ENCODE measurements around the gene TLE4.

TLE4 gene

DNA sequence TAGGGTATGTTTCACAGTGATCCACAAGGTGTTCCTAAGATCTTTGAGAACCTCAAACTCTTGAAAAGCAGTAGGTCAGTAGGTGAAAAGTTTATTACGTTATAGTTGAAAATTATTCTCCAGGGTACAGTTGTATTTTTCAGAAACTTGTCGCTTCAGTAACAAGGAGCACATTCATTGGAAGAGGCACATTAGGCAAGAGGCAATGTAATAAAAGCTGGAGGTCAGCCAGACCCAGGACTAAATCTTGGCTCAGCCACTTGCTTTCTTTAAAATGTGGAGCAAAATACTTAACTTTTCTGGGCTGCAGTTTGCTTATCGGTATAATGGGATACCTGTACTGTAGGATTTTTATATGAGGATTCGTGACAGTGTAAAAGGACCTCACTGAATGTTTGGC is 45.6 kb downstream of the TLE4 start:
- Histone ChIP-seq H3K27ac (ENCODE audit: low read depth, low read length) (no peak overlapping the region), H3K4me3 (ENCODE audit: low read depth, low read length) (no peak overlapping the region), H3K36me3 (ENCODE audit: control insufficient read depth, insufficient read depth, low read length) (no peaks in the 10 kb centered on the region), H3K9me3 (ENCODE audit: control insufficient read depth, insufficient read depth, low read depth, low read length) (no peaks in the 10 kb centered on the region), H3K9ac (ENCODE audit: low read length) (no peak overlapping the region), H3K27me3 (ENCODE audit: control insufficient read depth, insufficient read depth, low read length) (no peaks in the 10 kb centered on the region), H3K4me1 (ENCODE audit: control insufficient read depth, insufficient read depth, low read length) (peaks cover 13% of the 10 kb centered on the region; the same call in 1 of the 2 replicates)

DNA sequence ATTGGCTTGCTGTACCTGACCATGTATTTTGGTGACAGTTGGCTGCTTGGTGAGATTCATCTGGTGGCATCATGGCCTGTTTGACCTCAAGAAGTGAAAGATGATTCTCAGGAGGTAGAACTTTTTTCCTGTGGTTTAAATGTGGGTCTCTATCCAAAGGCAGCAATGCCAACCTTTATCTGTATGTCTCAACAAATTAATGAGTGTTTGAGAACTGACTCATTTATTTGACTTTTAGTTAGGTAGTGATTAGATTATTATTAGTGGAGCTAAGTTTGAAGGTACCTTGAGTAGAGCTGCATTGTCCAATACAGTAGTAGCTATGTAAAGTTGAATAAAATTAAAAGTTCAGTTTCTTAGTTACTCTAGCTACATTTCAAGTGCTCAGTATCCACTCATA is 48.2 kb downstream of the TLE4 start:
- Histone ChIP-seq H3K27ac (ENCODE audit: low read depth, low read length) (no peak overlapping the region), H3K9ac (ENCODE audit: low read length) (no peak overlapping the region), H3K4me3 (ENCODE audit: low read depth, low read length) (no peak overlapping the region), H3K4me1 (ENCODE audit: control insufficient read depth, insufficient read depth, low read length) (peaks cover 16% of the 10 kb centered on the region), H3K36me3 (ENCODE audit: control insufficient read depth, insufficient read depth, low read length) (no peaks in the 10 kb centered on the region), H3K9me3 (ENCODE audit: control insufficient read depth, insufficient read depth, low read depth, low read length) (no peaks in the 10 kb centered on the region), H3K27me3 (ENCODE audit: control insufficient read depth, insufficient read depth, low read length) (no peaks in the 10 kb centered on the region)

DNA sequence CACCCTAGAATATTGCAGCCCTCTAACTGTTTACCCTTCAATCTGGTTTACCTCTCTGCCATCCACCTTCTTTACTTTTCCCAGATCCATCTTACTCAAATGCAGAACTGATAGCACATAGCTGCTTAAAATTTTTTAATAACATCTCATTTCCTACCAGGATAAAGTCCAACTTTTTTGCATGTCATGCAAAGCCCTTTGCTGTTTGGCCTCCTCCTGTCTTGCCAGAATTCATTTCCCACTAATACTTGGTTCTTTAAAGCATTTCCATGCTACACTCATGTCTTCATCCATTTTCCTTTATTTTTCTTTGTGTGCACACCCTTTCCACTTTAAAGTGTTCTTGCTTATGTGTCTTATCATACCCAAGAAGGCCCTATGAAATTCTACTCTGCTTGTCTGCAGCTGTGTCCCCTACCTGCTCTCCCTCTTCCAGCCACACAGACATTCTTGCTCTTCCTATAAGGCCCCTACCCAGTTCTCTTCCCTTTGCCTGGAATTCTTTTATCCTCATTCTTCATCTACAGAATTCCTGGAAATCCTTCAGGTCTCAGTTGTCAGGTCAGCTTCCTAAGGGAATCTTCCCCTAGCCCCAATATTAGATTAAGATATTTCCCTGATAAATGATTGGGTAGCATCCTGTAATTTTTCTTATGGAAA is 50.3 kb downstream of the TLE4 start:
- no peak overlapping the region for H3K4me3 ChIP-seq (ENCODE audit: low read depth, low read length)
- H3K36me3 ChIP-seq (ENCODE audit: control insufficient read depth, insufficient read depth, low read length) = no peaks in the 10 kb centered on the region
- H3K9me3 ChIP-seq (ENCODE audit: control insufficient read depth, insufficient read depth, low read depth, low read length) = no peaks in the 10 kb centered on the region
- H3K27me3 ChIP-seq (ENCODE audit: control insufficient read depth, insufficient read depth, low read length) = no peaks in the 10 kb centered on the region
- no peak overlapping the region for H3K9ac ChIP-seq (ENCODE audit: low read length)
- H3K27ac ChIP-seq (ENCODE audit: low read depth, low read length) = no peak overlapping the region
- H3K4me1 ChIP-seq (ENCODE audit: control insufficient read depth, insufficient read depth, low read length) = peaks cover 10% of the 10 kb centered on the region

DNA sequence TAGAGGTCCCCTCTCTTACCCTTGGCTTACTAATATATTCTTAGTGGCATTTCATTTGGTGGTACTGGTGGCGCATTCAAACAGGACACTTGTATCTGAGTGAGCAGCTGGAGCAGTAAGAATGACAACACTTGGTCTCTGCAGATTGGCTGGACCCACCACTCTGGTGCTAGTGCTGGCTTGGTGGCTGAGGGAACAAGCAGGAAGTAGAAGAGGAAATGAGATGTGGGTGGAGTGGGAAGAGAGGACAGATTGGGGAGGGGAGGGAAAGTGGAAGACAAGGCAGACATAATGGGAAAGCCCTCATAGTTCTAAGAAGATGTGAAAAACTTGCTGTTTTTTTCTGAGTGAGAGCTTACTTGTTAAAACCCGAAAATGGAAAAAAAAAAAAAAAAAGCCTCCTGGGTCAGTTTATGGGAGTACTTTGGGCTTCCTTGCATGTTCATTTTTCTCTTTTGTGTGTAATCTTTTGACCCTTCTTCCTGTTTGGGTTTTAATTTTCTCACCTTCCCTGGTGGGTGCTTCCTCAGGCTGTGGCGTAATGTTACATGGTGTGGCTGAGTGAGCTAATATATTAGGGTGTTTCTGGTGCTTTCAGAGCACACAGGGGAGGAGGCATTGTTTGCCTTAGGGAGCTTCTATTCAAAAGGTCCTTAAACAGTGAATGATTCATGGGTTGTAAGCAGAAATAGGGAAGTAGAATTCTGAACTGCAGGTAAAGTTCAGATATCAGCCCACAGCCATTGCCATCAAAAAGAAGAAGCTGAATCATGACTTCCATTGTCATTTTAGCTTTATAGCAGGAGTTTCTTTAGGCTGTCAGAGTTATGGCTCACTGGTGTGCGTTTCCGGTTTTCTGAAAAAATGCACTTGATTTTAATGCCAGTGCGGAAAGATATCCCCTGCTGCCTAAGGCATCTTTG is 52.3 kb downstream of the TLE4 start:
- Histone ChIP-seq H3K9ac (ENCODE audit: low read length) (no peak overlapping the region), H3K36me3 (ENCODE audit: control insufficient read depth, insufficient read depth, low read length) (no peaks in the 10 kb centered on the region), H3K9me3 (ENCODE audit: control insufficient read depth, insufficient read depth, low read depth, low read length) (no peaks in the 10 kb centered on the region), H3K27ac (ENCODE audit: low read depth, low read length) (no peak overlapping the region), H3K27me3 (ENCODE audit: control insufficient read depth, insufficient read depth, low read length) (no peaks in the 10 kb centered on the region), H3K4me1 (ENCODE audit: control insufficient read depth, insufficient read depth, low read length) (peaks cover 10% of the 10 kb centered on the region), H3K4me3 (ENCODE audit: low read depth, low read length) (no peak overlapping the region)

DNA sequence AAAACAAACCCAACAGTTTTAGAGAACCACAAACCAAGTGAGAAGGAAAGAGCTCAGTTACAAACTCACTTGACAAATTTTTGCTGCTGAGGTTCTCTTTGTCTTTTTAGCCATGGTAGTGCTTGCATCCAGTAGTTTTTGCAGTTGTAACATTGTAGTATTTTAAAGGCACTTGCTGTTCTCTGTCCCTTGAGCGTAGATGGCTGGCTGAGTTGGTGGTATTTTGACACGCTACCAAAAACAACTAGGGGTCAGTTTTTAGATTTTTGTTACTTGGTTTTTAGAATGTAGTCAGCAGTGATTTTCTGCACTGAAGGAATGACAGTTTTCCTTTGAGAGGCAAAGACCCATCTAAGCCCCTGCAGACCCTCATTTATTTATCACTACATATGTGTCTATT is 58.0 kb downstream of the TLE4 start:
- Histone ChIP-seq H3K4me1 (ENCODE audit: control insufficient read depth, insufficient read depth, low read length) (peaks cover 8% of the 10 kb centered on the region), H3K9ac (ENCODE audit: low read length) (no peak overlapping the region), H3K4me3 (ENCODE audit: low read depth, low read length) (no peak overlapping the region), H3K9me3 (ENCODE audit: control insufficient read depth, insufficient read depth, low read depth, low read length) (no peaks in the 10 kb centered on the region), H3K36me3 (ENCODE audit: control insufficient read depth, insufficient read depth, low read length) (no peaks in the 10 kb centered on the region), H3K27ac (ENCODE audit: low read depth, low read length) (no peak overlapping the region), H3K27me3 (ENCODE audit: control insufficient read depth, insufficient read depth, low read length) (no peaks in the 10 kb centered on the region)

DNA sequence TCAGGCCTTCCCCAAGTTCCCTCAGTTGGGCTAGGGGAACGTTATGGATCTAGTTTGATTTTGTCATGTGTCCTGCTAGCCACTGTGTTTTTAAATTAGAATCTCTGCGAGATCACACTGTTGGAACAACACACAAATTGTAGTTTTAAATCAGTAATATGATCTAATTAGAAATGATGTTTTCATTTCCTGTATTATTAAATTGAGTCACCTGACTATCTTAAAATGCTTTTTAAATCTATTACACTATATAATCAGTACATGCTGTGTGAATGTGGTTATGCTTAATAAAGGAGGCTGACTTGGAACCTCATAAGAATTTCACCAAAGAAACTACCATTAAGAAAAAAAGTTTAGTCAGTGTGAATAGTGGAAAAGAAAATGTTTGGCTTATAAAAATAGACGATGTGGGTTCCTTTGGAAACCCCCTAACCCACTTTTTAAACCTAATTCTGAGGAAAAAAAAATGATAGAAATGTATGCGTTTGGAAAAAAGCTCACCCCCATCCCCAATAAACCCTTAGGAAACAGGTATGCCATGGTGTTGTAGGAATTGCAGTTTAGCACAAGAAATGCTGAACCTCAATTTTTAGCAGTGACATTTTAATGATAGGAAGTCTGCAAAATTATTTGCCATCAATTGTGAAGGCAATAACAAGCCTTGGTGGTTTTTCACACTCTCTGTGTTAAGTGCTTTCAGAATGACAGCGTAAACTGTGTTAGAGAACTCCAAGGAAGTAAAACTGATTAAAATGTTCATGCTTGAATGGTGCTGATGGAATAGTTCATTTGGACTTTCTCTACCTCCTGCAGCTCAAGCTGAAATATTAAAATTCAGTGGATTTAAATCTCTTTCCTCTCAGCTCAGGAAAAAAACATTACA is 59.0 kb downstream of the TLE4 start:
- Histone ChIP-seq H3K9me3 (ENCODE audit: control insufficient read depth, insufficient read depth, low read depth, low read length) (no peaks in the 10 kb centered on the region), H3K9ac (ENCODE audit: low read length) (no peak overlapping the region), H3K4me1 (ENCODE audit: control insufficient read depth, insufficient read depth, low read length) (peaks cover 8% of the 10 kb centered on the region), H3K36me3 (ENCODE audit: control insufficient read depth, insufficient read depth, low read length) (no peaks in the 10 kb centered on the region), H3K27ac (ENCODE audit: low read depth, low read length) (no peak overlapping the region), H3K27me3 (ENCODE audit: control insufficient read depth, insufficient read depth, low read length) (no peaks in the 10 kb centered on the region), H3K4me3 (ENCODE audit: low read depth, low read length) (no peak overlapping the region)

DNA sequence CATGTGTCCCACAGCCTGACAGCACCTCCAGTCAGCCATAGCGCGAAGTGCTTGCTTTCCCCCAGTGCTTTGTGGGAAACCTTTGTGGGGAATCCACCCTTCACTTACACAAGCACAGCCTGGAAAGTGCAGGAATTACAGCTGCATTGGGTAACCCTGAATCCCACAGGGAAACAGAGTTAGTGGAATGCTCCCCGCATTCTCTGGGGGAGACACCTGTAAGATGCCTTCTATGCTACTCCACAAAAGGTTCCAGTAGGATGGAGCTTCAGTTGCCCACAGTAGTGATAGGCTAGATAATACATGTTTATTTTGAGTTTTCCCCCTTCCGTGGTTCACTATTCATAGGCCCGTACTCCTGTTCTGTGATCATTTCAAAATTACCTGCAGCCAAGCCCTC is 60.3 kb downstream of the TLE4 start:
- Histone ChIP-seq H3K4me3 (ENCODE audit: low read depth, low read length) (no peak overlapping the region), H3K9me3 (ENCODE audit: control insufficient read depth, insufficient read depth, low read depth, low read length) (no peaks in the 10 kb centered on the region), H3K36me3 (ENCODE audit: control insufficient read depth, insufficient read depth, low read length) (no peaks in the 10 kb centered on the region), H3K27me3 (ENCODE audit: control insufficient read depth, insufficient read depth, low read length) (no peaks in the 10 kb centered on the region), H3K9ac (ENCODE audit: low read length) (no peak overlapping the region), H3K4me1 (ENCODE audit: control insufficient read depth, insufficient read depth, low read length) (peaks cover 8% of the 10 kb centered on the region), H3K27ac (ENCODE audit: low read depth, low read length) (no peak overlapping the region)

DNA sequence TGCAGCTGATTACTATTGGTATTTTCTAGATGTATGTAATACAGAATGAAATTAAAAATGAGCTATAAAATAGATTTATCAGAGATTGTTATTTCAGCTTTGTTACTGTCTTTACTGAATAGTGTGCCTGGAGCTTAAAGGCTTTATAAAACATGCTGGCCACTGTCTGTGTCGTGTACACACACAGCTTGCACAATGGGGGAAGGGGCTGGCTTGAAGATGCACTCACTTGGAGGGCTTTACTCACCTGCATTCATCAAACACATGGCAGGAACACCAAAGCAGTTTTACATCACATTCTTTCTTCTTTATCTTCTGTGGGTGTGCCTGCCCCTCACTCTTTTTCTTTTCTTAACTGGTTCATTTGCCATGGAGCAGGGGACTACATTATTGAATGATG is 60.9 kb downstream of the TLE4 start:
- no peaks in the 10 kb centered on the region for H3K27me3 ChIP-seq (ENCODE audit: control insufficient read depth, insufficient read depth, low read length)
- no peaks in the 10 kb centered on the region for H3K9me3 ChIP-seq (ENCODE audit: control insufficient read depth, insufficient read depth, low read depth, low read length)
- peaks cover 8% of the 10 kb centered on the region for H3K4me1 ChIP-seq (ENCODE audit: control insufficient read depth, insufficient read depth, low read length)
- H3K36me3 ChIP-seq (ENCODE audit: control insufficient read depth, insufficient read depth, low read length) = 0 out of 2 replicates have a peak, but pooled peaks cover 2% of the 10 kb centered on the region
- no peak overlapping the region for H3K27ac ChIP-seq (ENCODE audit: low read depth, low read length)
- no peak overlapping the region for H3K4me3 ChIP-seq (ENCODE audit: low read depth, low read length)
- H3K9ac ChIP-seq (ENCODE audit: low read length) = no peak overlapping the region

DNA sequence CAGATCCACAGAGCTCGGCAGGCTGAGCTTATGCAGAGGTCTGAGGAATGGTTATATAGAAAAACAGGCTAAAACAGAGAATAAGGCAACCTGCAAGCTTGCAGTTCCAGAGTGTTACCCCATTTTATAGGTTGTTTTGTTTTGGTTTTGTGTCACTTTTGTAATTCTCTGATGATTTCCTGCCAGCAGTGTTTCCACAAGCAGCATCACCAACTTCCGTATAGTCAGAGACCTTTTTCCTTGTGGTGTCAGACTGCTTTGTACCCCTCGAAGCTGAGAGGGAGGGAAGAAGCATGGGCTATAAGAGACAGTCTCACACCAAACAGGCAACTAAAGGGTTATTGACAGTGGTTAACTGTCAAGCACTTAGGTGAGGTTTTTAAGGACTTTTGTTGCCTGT is 61.8 kb downstream of the TLE4 start:
- H3K36me3 ChIP-seq (ENCODE audit: control insufficient read depth, insufficient read depth, low read length) = 0 out of 2 replicates have a peak, but pooled peaks cover 2% of the 10 kb centered on the region
- H3K4me3 ChIP-seq (ENCODE audit: low read depth, low read length) = no peak overlapping the region
- no peaks in the 10 kb centered on the region for H3K9me3 ChIP-seq (ENCODE audit: control insufficient read depth, insufficient read depth, low read depth, low read length)
- no peak overlapping the region for H3K9ac ChIP-seq (ENCODE audit: low read length)
- no peaks in the 10 kb centered on the region for H3K27me3 ChIP-seq (ENCODE audit: control insufficient read depth, insufficient read depth, low read length)
- peaks cover 8% of the 10 kb centered on the region for H3K4me1 ChIP-seq (ENCODE audit: control insufficient read depth, insufficient read depth, low read length)
- H3K27ac ChIP-seq (ENCODE audit: low read depth, low read length) = no peak overlapping the region

DNA sequence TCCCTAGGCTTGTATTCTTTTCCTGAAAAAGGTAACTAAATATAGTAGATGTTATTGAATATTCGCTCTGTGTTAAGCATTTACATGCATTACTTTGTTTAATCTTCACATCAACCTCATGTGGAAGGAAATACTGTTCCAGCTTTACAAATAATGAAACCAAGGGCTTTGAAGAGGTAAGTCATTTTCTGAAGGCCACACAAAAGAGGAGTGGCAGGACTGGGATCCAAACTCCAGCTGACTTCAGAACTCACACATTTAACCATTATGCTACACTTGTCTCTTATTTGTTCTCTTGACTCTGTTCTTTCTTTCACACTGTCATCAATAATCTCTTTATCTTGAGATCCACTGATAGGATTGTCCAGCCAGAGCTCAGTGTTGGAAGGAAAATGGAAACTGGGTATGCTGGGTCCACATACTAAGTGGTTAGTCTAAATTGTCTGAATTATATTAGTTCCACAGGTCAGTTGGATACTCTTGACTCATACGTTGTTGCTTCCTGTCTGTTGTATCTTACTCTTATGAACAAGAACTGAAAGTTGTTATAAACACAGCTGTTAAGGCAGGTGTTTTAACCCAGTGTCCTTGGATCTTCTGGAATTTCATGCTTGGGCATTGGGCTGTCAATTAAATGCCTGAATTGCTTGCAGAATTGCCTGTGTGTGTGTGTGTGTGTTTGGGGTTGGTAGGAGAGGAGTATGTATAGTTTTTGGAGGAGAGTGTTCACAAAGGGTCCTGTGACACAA is 65.6 kb downstream of the TLE4 start:
- no peak overlapping the region for H3K4me3 ChIP-seq (ENCODE audit: low read depth, low read length)
- H3K4me1 ChIP-seq (ENCODE audit: control insufficient read depth, insufficient read depth, low read length) = peaks cover 8% of the 10 kb centered on the region
- 0 out of 2 replicates have a peak, but pooled peaks cover 2% of the 10 kb centered on the region for H3K36me3 ChIP-seq (ENCODE audit: control insufficient read depth, insufficient read depth, low read length)
- no peaks in the 10 kb centered on the region for H3K9me3 ChIP-seq (ENCODE audit: control insufficient read depth, insufficient read depth, low read depth, low read length)
- no peak overlapping the region for H3K9ac ChIP-seq (ENCODE audit: low read length)
- H3K27me3 ChIP-seq (ENCODE audit: control insufficient read depth, insufficient read depth, low read length) = no peaks in the 10 kb centered on the region
- no peak overlapping the region for H3K27ac ChIP-seq (ENCODE audit: low read depth, low read length)
